RWPE1 (cell line): Measurements from ENCODE around the gene SCMH1.

Source experiments
- CTCF ChIA-PET: fragments of 350-600 bp; sonication (Branson Sonifier 250); formaldehyde crosslinking; extraction: SDS; loops from one replicate; lab custom pipeline; 2021; lab: Yijun Ruan, JAX
- POLR2A ChIA-PET: fragments of 400-600 bp; formaldehyde crosslinking; extraction: SDS; loops from one replicate; lab custom pipeline; 2020; ENCODE audit warnings: antibody characterized with exemption; ENCODE audit not compliant: low non-redundant PET; lab: Yijun Ruan, JAX
- DNase-seq: peaks from one replicate; pipeline ENCODE4 v3.0.0; 2012; ENCODE audit warnings: low spot score
- H3K27ac ChIP-seq: fragments of 450-650 bp; 2 replicates; pipeline ENCODE4 v1.5.1; 2017
- TF ChIP-seq, protein P1 (sequence below): fragments of 450-650 bp; conservative IDR thresholded peaks from 2 replicates; pipeline ENCODE4 v1.5.1; 2017; ENCODE audit warnings: low read depth, mild to moderate bottlenecking

Gene SCMH1

DNA sequence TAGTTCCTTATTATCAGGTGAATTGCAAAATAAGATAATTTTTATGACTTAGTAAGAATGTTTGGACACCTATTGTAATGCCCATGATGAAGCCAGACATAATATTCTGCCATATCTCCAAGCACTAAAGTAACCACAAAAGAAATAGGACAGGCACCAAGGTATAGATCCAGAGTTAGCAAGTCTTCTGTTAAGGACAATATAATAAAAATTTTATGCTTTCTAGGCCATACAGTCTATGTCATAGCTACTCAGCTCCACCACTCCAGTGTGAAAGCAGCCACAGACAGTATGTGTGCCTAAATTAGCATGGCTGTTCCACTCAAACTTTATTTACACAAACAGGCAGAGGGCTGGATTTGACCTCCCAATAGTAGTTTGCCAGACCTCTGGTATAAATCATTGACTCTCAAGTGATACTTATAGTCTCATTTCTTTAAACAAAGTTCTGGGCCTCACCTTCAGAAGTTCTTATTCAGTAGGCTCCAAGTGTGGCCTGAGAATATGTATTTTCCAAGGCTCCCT lies 88.3 kb downstream of the SCMH1 start:
- ChIA-PET CTCF (no interaction called here), POLR2A (no interaction called here)
- TF ChIP-seq, protein P1, sequence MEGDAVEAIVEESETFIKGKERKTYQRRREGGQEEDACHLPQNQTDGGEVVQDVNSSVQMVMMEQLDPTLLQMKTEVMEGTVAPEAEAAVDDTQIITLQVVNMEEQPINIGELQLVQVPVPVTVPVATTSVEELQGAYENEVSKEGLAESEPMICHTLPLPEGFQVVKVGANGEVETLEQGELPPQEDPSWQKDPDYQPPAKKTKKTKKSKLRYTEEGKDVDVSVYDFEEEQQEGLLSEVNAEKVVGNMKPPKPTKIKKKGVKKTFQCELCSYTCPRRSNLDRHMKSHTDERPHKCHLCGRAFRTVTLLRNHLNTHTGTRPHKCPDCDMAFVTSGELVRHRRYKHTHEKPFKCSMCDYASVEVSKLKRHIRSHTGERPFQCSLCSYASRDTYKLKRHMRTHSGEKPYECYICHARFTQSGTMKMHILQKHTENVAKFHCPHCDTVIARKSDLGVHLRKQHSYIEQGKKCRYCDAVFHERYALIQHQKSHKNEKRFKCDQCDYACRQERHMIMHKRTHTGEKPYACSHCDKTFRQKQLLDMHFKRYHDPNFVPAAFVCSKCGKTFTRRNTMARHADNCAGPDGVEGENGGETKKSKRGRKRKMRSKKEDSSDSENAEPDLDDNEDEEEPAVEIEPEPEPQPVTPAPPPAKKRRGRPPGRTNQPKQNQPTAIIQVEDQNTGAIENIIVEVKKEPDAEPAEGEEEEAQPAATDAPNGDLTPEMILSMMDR: no peak
- no peak overlapping the region for H3K27ac ChIP-seq
- no peak for DNase-seq

DNA sequence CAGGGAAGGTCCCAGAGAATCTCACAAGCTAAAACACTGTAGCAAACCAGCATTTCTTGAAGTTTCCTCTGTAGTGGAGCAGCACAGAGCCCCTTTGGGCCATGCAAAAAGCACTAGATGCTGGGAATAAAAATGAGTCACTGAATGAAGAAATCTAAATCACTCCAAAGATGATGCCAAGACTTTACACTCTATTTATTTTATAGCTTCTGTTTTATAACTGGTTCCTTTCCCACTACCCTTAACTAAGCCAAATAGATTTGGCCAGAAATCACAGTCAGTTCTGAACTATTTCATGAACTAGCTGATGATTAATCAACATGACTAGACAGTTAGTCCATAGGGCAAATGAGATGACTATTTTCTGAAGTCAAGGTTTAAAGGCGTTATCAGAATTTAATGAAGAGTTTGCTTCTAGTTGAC lies 89.5 kb downstream of the SCMH1 start:
- TF ChIP-seq, protein P1: no peak
- DNase-seq: peak; percentile 68
- no peak overlapping the region for H3K27ac ChIP-seq
- POLR2A ChIA-PET: no interaction called here
- CTCF ChIA-PET: no interaction called here

DNA sequence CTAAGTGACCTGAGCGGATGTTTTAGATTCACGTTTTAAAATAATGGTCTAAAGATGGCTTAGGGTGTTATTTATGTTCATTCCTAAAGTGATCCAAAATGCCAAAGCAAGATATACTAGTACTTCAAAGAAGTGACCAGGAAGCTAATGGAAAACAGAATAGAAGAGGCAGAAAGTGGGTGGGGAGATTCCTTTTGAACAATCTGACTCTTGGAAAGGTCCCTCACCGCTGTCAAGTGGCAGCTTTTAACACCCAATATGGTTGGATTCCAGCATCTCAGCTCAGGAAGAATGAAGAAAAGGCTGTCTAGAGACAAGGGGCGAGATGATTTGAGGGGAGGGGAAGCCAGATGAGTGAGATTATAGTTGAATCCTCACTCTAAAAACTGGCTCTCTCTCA lies 90.3 kb downstream of the SCMH1 start:
- no peak for DNase-seq
- H3K27ac ChIP-seq: peak overlapping the region; percentile 71
- ChIA-PET POLR2A (no interaction called here), CTCF (interaction anchor here (0.6 to 1.0 kb wide), 2 partner anchors 37 to 763 kb away, joined by 3 read pairs; no protein-coding TSS in a partner anchor)
- TF ChIP-seq, protein P1: no peak

DNA sequence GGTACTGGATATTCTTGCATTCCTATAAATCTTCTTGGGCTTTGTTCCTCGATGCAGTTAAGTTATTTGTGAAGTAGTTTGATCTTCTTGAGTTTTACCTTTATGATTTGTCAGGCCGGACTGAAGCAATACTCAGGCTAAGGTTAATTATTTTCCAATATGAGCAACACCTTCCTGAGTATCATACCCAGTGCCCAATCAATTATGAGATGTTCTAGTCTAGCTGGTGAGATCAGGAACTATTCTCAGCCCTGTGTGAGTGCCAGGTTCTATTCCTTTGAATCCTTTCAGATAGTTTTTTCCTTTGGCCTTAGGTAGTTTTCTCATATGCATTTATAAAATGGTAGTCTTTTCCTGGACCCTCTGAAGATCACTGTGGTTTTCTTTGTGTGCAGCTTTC lies 92.5 kb downstream of the SCMH1 start:
- H3K27ac ChIP-seq: no peak overlapping the region
- TF ChIP-seq, protein P1: no peak
- POLR2A ChIA-PET: no interaction called here
- DNase-seq: no peak
- CTCF ChIA-PET: interaction anchor here (0.6 kb wide), 1 partner anchor 22 kb away, joined by 3 read pairs; no protein-coding TSS in a partner anchor

DNA sequence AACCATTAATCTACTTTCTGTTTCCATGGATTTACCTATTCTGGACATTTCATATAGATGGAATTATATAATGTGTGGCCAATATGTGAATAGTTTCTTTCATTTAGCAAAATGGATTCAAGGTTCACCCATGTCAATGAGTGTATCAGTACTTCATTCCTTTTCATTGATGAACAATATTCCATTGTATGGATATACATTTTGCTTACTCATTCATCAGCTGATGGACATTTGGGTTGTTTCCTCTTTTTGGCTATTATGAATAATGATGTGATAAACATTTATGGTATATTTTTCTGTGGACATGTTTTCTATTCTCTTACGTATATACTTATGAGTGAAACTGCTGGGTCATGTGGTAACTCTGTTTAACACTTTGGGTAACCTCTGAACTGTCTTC lies 97.8 kb downstream of the SCMH1 start:
- DNase-seq: no peak
- ChIA-PET POLR2A (no interaction called here), CTCF (no interaction called here)
- TF ChIP-seq, protein P1: no peak
- no peak overlapping the region for H3K27ac ChIP-seq

DNA sequence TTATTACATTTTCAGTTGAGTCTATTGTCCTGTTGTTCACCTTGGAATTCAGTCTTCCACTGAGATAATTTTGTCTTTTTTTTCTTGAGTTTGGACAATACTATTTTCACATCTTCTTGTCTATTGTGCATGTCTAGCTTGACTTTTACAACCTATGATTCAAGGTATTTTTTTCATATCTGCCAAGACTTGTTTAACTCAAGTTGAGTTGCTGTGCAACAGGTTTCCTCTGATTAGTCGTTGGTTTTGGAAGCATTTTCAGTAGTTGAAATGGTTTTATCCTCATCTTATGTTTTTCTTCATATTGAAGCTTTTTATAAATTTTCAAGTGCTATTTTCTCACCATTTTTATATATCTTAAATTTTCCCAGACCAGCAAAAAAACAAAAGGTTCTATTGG lies 103.6 kb downstream of the SCMH1 start:
- no peak for DNase-seq
- H3K27ac ChIP-seq: no peak overlapping the region
- TF ChIP-seq, protein P1: no peak
- POLR2A ChIA-PET: no interaction called here
- CTCF ChIA-PET: no interaction called here
